CD14-positive monocyte (primary cell): ENCODE measurements around the gene CADM4. TPM values are rescaled to one million over a fixed set of nuclear protein-coding genes. Genes with fewer than 3 reads are reported as not detected.
A peak's percentile ranks its signal among the peaks of the same experiment; 100 is the strongest.

Experiments used
- DNase-seq, 3 donors: peaks; one replicate each; pipeline ENCODE4 v3.0.0-alpha.2; 2011 to 2022
- H2AFZ ChIP-seq: 2 replicates; pipeline ENCODE4 v1.6.0; 2012; ENCODE audit warnings: mild to moderate bottlenecking, low read depth, low read length, inconsistent platforms; ENCODE audit not compliant: insufficient read depth, poor library complexity, severe bottlenecking
- H3K27ac ChIP-seq, 2 donors: 1 replicate in 1 of 2; 2 replicates in 1 of 2; pipeline ENCODE4 v1.5.1; 2012 to 2013; ENCODE audit warnings: low read length in 2 of 2, control low read depth in 1 of 2, inconsistent platforms in 1 of 2, low read depth in 1 of 2, mild to moderate bottlenecking in 1 of 2
- H3K27me3 ChIP-seq, 2 donors: one replicate each; pipeline versions ENCODE4 v1.6.0 to v1.6.1; 2011 to 2013; ENCODE audit warnings: low read length in 2 of 2; ENCODE audit not compliant: control insufficient read depth in 2 of 2, insufficient read depth in 2 of 2
- H3K36me3 ChIP-seq, 2 donors: replicated peaks in 1 of 2; 1 replicate in 1 of 2; 2 replicates in 1 of 2; pipeline versions ENCODE4 v1.5.1 to v1.6.1; 2012 to 2013; ENCODE audit warnings: low read length in 2 of 2, control low read depth in 1 of 2, inconsistent platforms in 1 of 2, mild to moderate bottlenecking in 1 of 2; ENCODE audit not compliant: insufficient read depth in 2 of 2, control insufficient read depth in 1 of 2
- H3K4me1 ChIP-seq, 2 donors: 1 replicate in 1 of 2; 2 replicates in 1 of 2; pipeline versions ENCODE4 v1.5.1 to v1.6.1; 2012 to 2013; ENCODE audit warnings: low read length in 2 of 2, control low read depth in 1 of 2, inconsistent platforms in 1 of 2, mild to moderate bottlenecking in 1 of 2, moderate library complexity in 1 of 2; ENCODE audit not compliant: insufficient read depth in 2 of 2, control insufficient read depth in 1 of 2
- H3K4me2 ChIP-seq: replicated peaks from 2 replicates; pipeline ENCODE3; 2012; ENCODE audit warnings: low read length, moderate library complexity, mild to moderate bottlenecking; ENCODE audit not compliant: poor library complexity, severe bottlenecking; ENCODE audit errors: extremely low read depth
- H3K4me3 ChIP-seq, 3 experiments: fragments of 200-600 bp in 1 of 3; sonication (generic) in 1 of 3; replicated peaks in 1 of 3; 1 replicate in 2 of 3; 2 replicates in 1 of 3; pipeline ENCODE4 v1.5.1; 2011 to 2013; ENCODE audit warnings: low read length in 3 of 3, mild to moderate bottlenecking in 3 of 3, control low read depth in 2 of 3, low read depth in 2 of 3, inconsistent platforms in 1 of 3, moderate library complexity in 1 of 3
- H3K79me2 ChIP-seq: 2 replicates; pipeline ENCODE4 v1.6.0; 2012; ENCODE audit warnings: mild to moderate bottlenecking, control low read depth, inconsistent platforms, low read length, moderate library complexity; ENCODE audit not compliant: insufficient read depth
- H3K9ac ChIP-seq: 2 replicates; pipeline ENCODE4 v1.6.0; 2017; ENCODE audit warnings: low read length, mild to moderate bottlenecking; ENCODE audit not compliant: insufficient read depth, poor library complexity, severe bottlenecking
- H3K9me3 ChIP-seq, 2 donors: replicated peaks in 1 of 2; 1 replicate in 1 of 2; 2 replicates in 1 of 2; pipeline versions ENCODE4 v1.5.1 to v1.6.1; 2012 to 2013; ENCODE audit warnings: low read length in 2 of 2, control low read depth in 1 of 2; ENCODE audit not compliant: control insufficient read depth in 1 of 2, insufficient read depth in 1 of 2
- H4K20me1 ChIP-seq: 2 replicates; pipeline ENCODE4 v1.6.0; 2012; ENCODE audit warnings: mild to moderate bottlenecking, low read length, control low read depth, moderate library complexity; ENCODE audit not compliant: insufficient read depth
- H3K27ac Mint-ChIP-seq, 7 donors: one replicate each; pipeline ENCODE4 v1.8.0; 2020; ENCODE audit warnings: mild to moderate bottlenecking in 7 of 7, mixed read lengths in 7 of 7, moderate library complexity in 6 of 7, inconsistent platforms in 2 of 7
- H3K27me3 Mint-ChIP-seq, 3 donors: one replicate each; pipeline ENCODE4 v1.8.0; 2021 to 2022; ENCODE audit warnings: low read depth in 3 of 3, mild to moderate bottlenecking in 3 of 3, mixed read lengths in 3 of 3, moderate library complexity in 3 of 3, inconsistent platforms in 1 of 3
- H3K36me3 Mint-ChIP-seq, 2 donors: one replicate each; pipeline ENCODE4 v1.8.0; 2020; ENCODE audit warnings: mixed read lengths in 2 of 2, inconsistent platforms in 1 of 2, mild to moderate bottlenecking in 1 of 2
- H3K4me1 Mint-ChIP-seq: one replicate; pipeline ENCODE4 v1.8.0; 2020; ENCODE audit warnings: mild to moderate bottlenecking, mixed read lengths
- H3K4me3 Mint-ChIP-seq, 2 donors: one replicate each; pipeline ENCODE4 v1.8.0; 2020; ENCODE audit warnings: mild to moderate bottlenecking in 2 of 2, mixed read lengths in 2 of 2, moderate library complexity in 1 of 2
- H3K9me3 Mint-ChIP-seq, 7 donors: one replicate each; pipeline ENCODE4 v1.8.0; 2020 to 2022; ENCODE audit warnings: mixed read lengths in 7 of 7, mild to moderate bottlenecking in 6 of 7, moderate library complexity in 6 of 7, inconsistent platforms in 2 of 7
- WGBS: methylation state at CpG from one replicate; pipeline ENCODE4 v1.1.5; 2013; ENCODE audit warnings: missing lambda C conversion rate; ENCODE audit not compliant: insufficient coverage; 5-methylcytosine and 5-hydroxymethylcytosine counted together
- intact Hi-C, 2 donors: fragments of 100-400 bp; cut with micrococcal nuclease; formaldehyde crosslinking; loops; one replicate each; pipeline versions ENCODE4 v1.15.0 to v1.15.1; 2023
- polyA plus RNA-seq, 3 donors: library from polyadenylated mRNA; depleted of rRNA in 1 of 3; unstranded in 2 of 3; stranded (reverse) in 1 of 3; fragments of 300-500 nt in 2 of 3; fragments of >200 nt in 1 of 3; fragmentation: Illumina TruSeq in 2 of 3; gene quantifications; 1 replicate in 2 of 3; 2 replicates in 1 of 3; pipeline ENCODE4 v1.2.3, GENCODE V29; 2012 to 2021
- TF ChIP-seq, protein P1 (sequence below): fragments of 200-600 bp; IDR thresholded peaks from one replicate; pipeline ENCODE4 v1.8.0; 2022; ENCODE audit warnings: antibody characterized with exemption, mild to moderate bottlenecking

CADM4 gene
- polyA plus RNA-seq, 3 donors = 0.10 to 0.91 (median 0.31) TPM

DNA sequence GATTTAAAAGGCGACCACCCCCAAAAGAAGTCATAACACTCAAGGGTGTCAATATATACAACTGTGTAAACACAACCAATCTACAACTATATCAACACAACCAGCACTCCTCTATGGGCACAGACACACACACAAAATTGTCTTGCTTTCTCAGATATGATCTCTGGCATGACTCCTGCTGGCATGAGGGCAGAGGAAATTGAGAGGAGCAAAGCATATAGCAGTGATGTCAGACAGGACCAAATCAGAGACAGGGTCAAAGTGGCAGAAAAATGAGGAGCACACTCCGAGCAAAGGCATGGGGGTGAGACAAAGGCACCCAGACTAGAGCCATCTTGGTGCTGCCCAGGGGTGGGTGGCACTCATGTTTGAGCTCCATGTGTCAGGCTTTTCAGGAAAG is 53.3 kb downstream of the CADM4 start:
- peaks cover 9% of the 10 kb centered on the region in 2 donors for H3K36me3 ChIP-seq
- TF ChIP-seq, protein P1, sequence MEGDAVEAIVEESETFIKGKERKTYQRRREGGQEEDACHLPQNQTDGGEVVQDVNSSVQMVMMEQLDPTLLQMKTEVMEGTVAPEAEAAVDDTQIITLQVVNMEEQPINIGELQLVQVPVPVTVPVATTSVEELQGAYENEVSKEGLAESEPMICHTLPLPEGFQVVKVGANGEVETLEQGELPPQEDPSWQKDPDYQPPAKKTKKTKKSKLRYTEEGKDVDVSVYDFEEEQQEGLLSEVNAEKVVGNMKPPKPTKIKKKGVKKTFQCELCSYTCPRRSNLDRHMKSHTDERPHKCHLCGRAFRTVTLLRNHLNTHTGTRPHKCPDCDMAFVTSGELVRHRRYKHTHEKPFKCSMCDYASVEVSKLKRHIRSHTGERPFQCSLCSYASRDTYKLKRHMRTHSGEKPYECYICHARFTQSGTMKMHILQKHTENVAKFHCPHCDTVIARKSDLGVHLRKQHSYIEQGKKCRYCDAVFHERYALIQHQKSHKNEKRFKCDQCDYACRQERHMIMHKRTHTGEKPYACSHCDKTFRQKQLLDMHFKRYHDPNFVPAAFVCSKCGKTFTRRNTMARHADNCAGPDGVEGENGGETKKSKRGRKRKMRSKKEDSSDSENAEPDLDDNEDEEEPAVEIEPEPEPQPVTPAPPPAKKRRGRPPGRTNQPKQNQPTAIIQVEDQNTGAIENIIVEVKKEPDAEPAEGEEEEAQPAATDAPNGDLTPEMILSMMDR = no peak
- peaks cover 8 to 13% of the 10 kb centered on the region in 2 donors for H3K4me1 ChIP-seq
- intact Hi-C loops = no loop called here
- no peak overlapping the region for H2AFZ ChIP-seq
- DNase-seq = no peak
- 80% methylated on average over 2 of the region's 2 CpGs for WGBS
- H3K4me1 Mint-ChIP-seq = peaks cover 17% of the 10 kb centered on the region
- H3K4me2 ChIP-seq = no peak overlapping the region
- no peak overlapping the region for H3K4me3 ChIP-seq
- H3K9me3 ChIP-seq = no peaks in the 10 kb centered on the region
- H3K27ac Mint-ChIP-seq = peak overlapping the region in 1 of 7 donors; percentile 0
- no peak overlapping the region for H3K4me3 Mint-ChIP-seq
- no peak overlapping the region for H3K9ac ChIP-seq
- H3K27ac ChIP-seq = no peak overlapping the region
- no peaks in the 10 kb centered on the region for H3K79me2 ChIP-seq
- no peaks in the 10 kb centered on the region for H3K9me3 Mint-ChIP-seq
- peaks cover 3% of the 10 kb centered on the region for H4K20me1 ChIP-seq
- peaks cover 29 to 44% of the 10 kb centered on the region in 2 donors for H3K36me3 Mint-ChIP-seq
- H3K27me3 Mint-ChIP-seq = peaks cover 0 to 3% (median 0%) of the 10 kb centered on the region in 3 donors
- no peaks in the 10 kb centered on the region for H3K27me3 ChIP-seq

DNA sequence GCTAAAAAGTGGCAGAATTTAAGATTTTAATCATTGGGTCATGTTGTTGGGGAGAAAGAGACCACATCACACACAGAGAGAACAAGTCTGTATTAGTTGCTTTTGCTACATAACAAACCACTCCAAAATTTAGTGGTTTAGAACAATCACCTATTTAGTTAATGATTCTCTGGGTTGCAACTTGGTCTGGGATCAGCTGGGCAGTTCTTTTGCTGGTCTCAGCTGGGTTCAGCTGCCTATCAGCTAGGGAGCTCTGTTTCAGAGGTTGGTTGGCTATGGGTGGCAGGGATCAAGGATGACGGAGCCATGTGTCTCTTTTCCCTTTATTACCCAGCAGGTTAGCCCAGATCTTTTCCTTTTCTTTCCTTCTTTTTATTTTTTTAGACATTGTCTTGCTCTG is 55.2 kb downstream of the CADM4 start:
- Mint-ChIP-seq H3K27ac (peak overlapping the region; percentile 31 to 88 (median 76)), H3K9me3 (no peaks in the 10 kb centered on the region), H3K4me3 (no peak overlapping the region), H3K36me3 (peaks cover 15 to 26% of the 10 kb centered on the region in 2 donors), H3K27me3 (no peaks in the 10 kb centered on the region), H3K4me1 (peaks cover 33% of the 10 kb centered on the region)
- H3K9me3 ChIP-seq = no peaks in the 10 kb centered on the region
- H3K27ac ChIP-seq = peak overlapping the region in 1 of 2 donors; percentile 63
- no CpG with 5 or more reads among the region's 1 CpG for WGBS
- no peak for DNase-seq
- no peak overlapping the region for H3K4me2 ChIP-seq
- intact Hi-C loops = loop anchor here in 1 of 2 donors (5.0 kb wide), 1 partner anchor 52 kb away; the partner anchor contains the start of gene ZNF575
- no peaks in the 10 kb centered on the region for H3K79me2 ChIP-seq
- peaks cover 0 to 6% of the 10 kb centered on the region in 2 donors for H3K36me3 ChIP-seq
- TF ChIP-seq, protein P1 = no peak
- H2AFZ ChIP-seq = peak overlapping the region; percentile 24
- no peak overlapping the region for H3K9ac ChIP-seq
- H4K20me1 ChIP-seq = no peaks in the 10 kb centered on the region
- H3K27me3 ChIP-seq = no peaks in the 10 kb centered on the region
- H3K4me3 ChIP-seq = no peak overlapping the region
- peaks cover 26 to 29% of the 10 kb centered on the region in 2 donors for H3K4me1 ChIP-seq
